CD14-positive monocyte (primary cell): ENCODE data around the gene TNS2. TPM values are rescaled to one million over a fixed set of nuclear protein-coding genes. Genes with fewer than 3 reads are reported as not detected.

Source experiments
- DNase-seq, 3 donors: peaks; one replicate each; pipeline ENCODE4 v3.0.0-alpha.2; 2011 to 2022
- H2AFZ ChIP-seq: 2 replicates; pipeline ENCODE4 v1.6.0; 2012; ENCODE audit warnings: mild to moderate bottlenecking, low read depth, low read length, inconsistent platforms; ENCODE audit not compliant: insufficient read depth, poor library complexity, severe bottlenecking
- H3K27ac ChIP-seq, 2 donors: 1 replicate in 1 of 2; 2 replicates in 1 of 2; pipeline ENCODE4 v1.5.1; 2012 to 2013; ENCODE audit warnings: low read length in 2 of 2, control low read depth in 1 of 2, inconsistent platforms in 1 of 2, low read depth in 1 of 2, mild to moderate bottlenecking in 1 of 2
- H3K27me3 ChIP-seq, 2 donors: one replicate each; pipeline versions ENCODE4 v1.6.0 to v1.6.1; 2011 to 2013; ENCODE audit warnings: low read length in 2 of 2; ENCODE audit not compliant: control insufficient read depth in 2 of 2, insufficient read depth in 2 of 2
- H3K36me3 ChIP-seq, 2 donors: replicated peaks in 1 of 2; 1 replicate in 1 of 2; 2 replicates in 1 of 2; pipeline versions ENCODE4 v1.5.1 to v1.6.1; 2012 to 2013; ENCODE audit warnings: low read length in 2 of 2, control low read depth in 1 of 2, inconsistent platforms in 1 of 2, mild to moderate bottlenecking in 1 of 2; ENCODE audit not compliant: insufficient read depth in 2 of 2, control insufficient read depth in 1 of 2
- H3K4me1 ChIP-seq, 2 donors: 1 replicate in 1 of 2; 2 replicates in 1 of 2; pipeline versions ENCODE4 v1.5.1 to v1.6.1; 2012 to 2013; ENCODE audit warnings: low read length in 2 of 2, control low read depth in 1 of 2, inconsistent platforms in 1 of 2, mild to moderate bottlenecking in 1 of 2, moderate library complexity in 1 of 2; ENCODE audit not compliant: insufficient read depth in 2 of 2, control insufficient read depth in 1 of 2
- H3K4me2 ChIP-seq: replicated peaks from 2 replicates; pipeline ENCODE3; 2012; ENCODE audit warnings: low read length, moderate library complexity, mild to moderate bottlenecking; ENCODE audit not compliant: poor library complexity, severe bottlenecking; ENCODE audit errors: extremely low read depth
- H3K4me3 ChIP-seq, 3 experiments: fragments of 200-600 bp in 1 of 3; sonication (generic) in 1 of 3; replicated peaks in 1 of 3; 1 replicate in 2 of 3; 2 replicates in 1 of 3; pipeline ENCODE4 v1.5.1; 2011 to 2013; ENCODE audit warnings: low read length in 3 of 3, mild to moderate bottlenecking in 3 of 3, control low read depth in 2 of 3, low read depth in 2 of 3, inconsistent platforms in 1 of 3, moderate library complexity in 1 of 3
- H3K79me2 ChIP-seq: 2 replicates; pipeline ENCODE4 v1.6.0; 2012; ENCODE audit warnings: mild to moderate bottlenecking, control low read depth, inconsistent platforms, low read length, moderate library complexity; ENCODE audit not compliant: insufficient read depth
- H3K9ac ChIP-seq: 2 replicates; pipeline ENCODE4 v1.6.0; 2017; ENCODE audit warnings: low read length, mild to moderate bottlenecking; ENCODE audit not compliant: insufficient read depth, poor library complexity, severe bottlenecking
- H3K9me3 ChIP-seq, 2 donors: replicated peaks in 1 of 2; 1 replicate in 1 of 2; 2 replicates in 1 of 2; pipeline versions ENCODE4 v1.5.1 to v1.6.1; 2012 to 2013; ENCODE audit warnings: low read length in 2 of 2, control low read depth in 1 of 2; ENCODE audit not compliant: control insufficient read depth in 1 of 2, insufficient read depth in 1 of 2
- H4K20me1 ChIP-seq: 2 replicates; pipeline ENCODE4 v1.6.0; 2012; ENCODE audit warnings: mild to moderate bottlenecking, low read length, control low read depth, moderate library complexity; ENCODE audit not compliant: insufficient read depth
- H3K27ac Mint-ChIP-seq, 7 donors: one replicate each; pipeline ENCODE4 v1.8.0; 2020; ENCODE audit warnings: mild to moderate bottlenecking in 7 of 7, mixed read lengths in 7 of 7, moderate library complexity in 6 of 7, inconsistent platforms in 2 of 7
- H3K27me3 Mint-ChIP-seq, 3 donors: one replicate each; pipeline ENCODE4 v1.8.0; 2021 to 2022; ENCODE audit warnings: low read depth in 3 of 3, mild to moderate bottlenecking in 3 of 3, mixed read lengths in 3 of 3, moderate library complexity in 3 of 3, inconsistent platforms in 1 of 3
- H3K36me3 Mint-ChIP-seq, 2 donors: one replicate each; pipeline ENCODE4 v1.8.0; 2020; ENCODE audit warnings: mixed read lengths in 2 of 2, inconsistent platforms in 1 of 2, mild to moderate bottlenecking in 1 of 2
- H3K4me1 Mint-ChIP-seq: one replicate; pipeline ENCODE4 v1.8.0; 2020; ENCODE audit warnings: mild to moderate bottlenecking, mixed read lengths
- H3K4me3 Mint-ChIP-seq, 2 donors: one replicate each; pipeline ENCODE4 v1.8.0; 2020; ENCODE audit warnings: mild to moderate bottlenecking in 2 of 2, mixed read lengths in 2 of 2, moderate library complexity in 1 of 2
- H3K9me3 Mint-ChIP-seq, 7 donors: one replicate each; pipeline ENCODE4 v1.8.0; 2020 to 2022; ENCODE audit warnings: mixed read lengths in 7 of 7, mild to moderate bottlenecking in 6 of 7, moderate library complexity in 6 of 7, inconsistent platforms in 2 of 7
- WGBS: methylation state at CpG from one replicate; pipeline ENCODE4 v1.1.5; 2013; ENCODE audit warnings: missing lambda C conversion rate; ENCODE audit not compliant: insufficient coverage; 5-methylcytosine and 5-hydroxymethylcytosine counted together
- intact Hi-C, 2 donors: fragments of 100-400 bp; cut with micrococcal nuclease; formaldehyde crosslinking; loops; one replicate each; pipeline versions ENCODE4 v1.15.0 to v1.15.1; 2023
- polyA plus RNA-seq, 3 donors: library from polyadenylated mRNA; depleted of rRNA in 1 of 3; unstranded in 2 of 3; stranded (reverse) in 1 of 3; fragments of 300-500 nt in 2 of 3; fragments of >200 nt in 1 of 3; fragmentation: Illumina TruSeq in 2 of 3; gene quantifications; 1 replicate in 2 of 3; 2 replicates in 1 of 3; pipeline ENCODE4 v1.2.3, GENCODE V29; 2012 to 2021
- TF ChIP-seq, protein P1 (sequence below): fragments of 200-600 bp; IDR thresholded peaks from one replicate; pipeline ENCODE4 v1.8.0; 2022; ENCODE audit warnings: antibody characterized with exemption, mild to moderate bottlenecking

TNS2 gene
- polyA plus RNA-seq, 3 donors: 0.05 to 0.43 (median 0.36) TPM

DNA sequence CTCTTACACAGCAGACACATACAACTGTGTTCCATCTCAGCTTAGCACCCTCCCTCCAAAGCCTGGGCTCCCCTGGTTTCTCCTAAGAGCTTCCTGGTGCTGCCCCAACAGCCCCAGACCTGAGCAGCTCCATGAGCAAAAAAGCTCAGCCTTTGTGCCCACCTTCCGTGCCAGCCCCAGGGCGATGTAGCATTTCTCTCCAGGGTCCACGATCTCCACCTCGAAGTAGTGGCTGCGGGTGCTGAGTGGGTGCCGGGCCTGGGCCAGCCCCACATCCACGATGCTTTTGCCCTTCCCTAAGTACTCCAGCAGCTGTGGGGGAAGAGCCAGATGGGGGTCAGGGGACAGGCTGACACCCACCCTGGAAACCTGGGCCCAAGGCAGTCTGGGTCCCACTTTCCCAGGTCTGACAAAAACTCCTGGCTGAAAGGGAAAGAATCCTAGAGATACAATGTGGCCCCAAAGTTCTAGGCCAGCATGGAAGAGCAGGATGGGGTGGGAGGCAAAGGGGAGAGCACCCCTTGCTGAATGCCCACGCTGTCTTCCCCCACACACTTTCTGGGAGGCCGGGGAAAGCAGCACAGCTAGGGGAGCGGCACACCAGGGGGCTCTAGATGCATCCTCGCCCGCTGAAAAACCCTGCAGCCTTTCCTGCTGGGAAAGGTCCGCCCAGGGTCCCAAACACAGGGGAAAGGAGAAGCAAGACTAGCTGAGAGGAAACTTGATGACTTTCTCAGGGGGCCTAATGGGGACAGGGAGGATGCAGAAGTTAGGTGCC lies 18.3 kb downstream of the TNS2 start:
- DNase-seq: no peak
- intact Hi-C loops: loop anchor here (5.0 kb wide), 2 partner anchors 34 to 129 kb away; partner anchors contain the start of gene SOAT2 (in 1 of the 2)
- Histone ChIP-seq H3K9ac (no peak overlapping the region), H3K4me3 (no peak overlapping the region), H4K20me1 (peaks cover 41% of the 10 kb centered on the region), H3K27me3 (no peaks in the 10 kb centered on the region), H3K9me3 (no peaks in the 10 kb centered on the region), H3K36me3 (peaks cover 62 to 87% of the 10 kb centered on the region in 2 donors), H3K79me2 (no peaks in the 10 kb centered on the region), H3K27ac (no peak overlapping the region), H3K4me2 (no peak overlapping the region), H2AFZ (no peak overlapping the region), H3K4me1 (peaks cover 20 to 31% of the 10 kb centered on the region in 2 donors)
- Mint-ChIP-seq H3K4me3 (no peak overlapping the region), H3K9me3 (peaks cover 0 to 1% (median 0%) of the 10 kb centered on the region in 7 donors), H3K27me3 (no peaks in the 10 kb centered on the region), H3K4me1 (peaks cover 38% of the 10 kb centered on the region), H3K27ac (peak overlapping the region in 4 of 7 donors; percentile 5 to 79 (median 70)), H3K36me3 (peaks cover 89 to 96% of the 10 kb centered on the region in 2 donors)
- WGBS: 83% methylated on average over 13 of the region's 13 CpGs
- TF ChIP-seq, protein P1, sequence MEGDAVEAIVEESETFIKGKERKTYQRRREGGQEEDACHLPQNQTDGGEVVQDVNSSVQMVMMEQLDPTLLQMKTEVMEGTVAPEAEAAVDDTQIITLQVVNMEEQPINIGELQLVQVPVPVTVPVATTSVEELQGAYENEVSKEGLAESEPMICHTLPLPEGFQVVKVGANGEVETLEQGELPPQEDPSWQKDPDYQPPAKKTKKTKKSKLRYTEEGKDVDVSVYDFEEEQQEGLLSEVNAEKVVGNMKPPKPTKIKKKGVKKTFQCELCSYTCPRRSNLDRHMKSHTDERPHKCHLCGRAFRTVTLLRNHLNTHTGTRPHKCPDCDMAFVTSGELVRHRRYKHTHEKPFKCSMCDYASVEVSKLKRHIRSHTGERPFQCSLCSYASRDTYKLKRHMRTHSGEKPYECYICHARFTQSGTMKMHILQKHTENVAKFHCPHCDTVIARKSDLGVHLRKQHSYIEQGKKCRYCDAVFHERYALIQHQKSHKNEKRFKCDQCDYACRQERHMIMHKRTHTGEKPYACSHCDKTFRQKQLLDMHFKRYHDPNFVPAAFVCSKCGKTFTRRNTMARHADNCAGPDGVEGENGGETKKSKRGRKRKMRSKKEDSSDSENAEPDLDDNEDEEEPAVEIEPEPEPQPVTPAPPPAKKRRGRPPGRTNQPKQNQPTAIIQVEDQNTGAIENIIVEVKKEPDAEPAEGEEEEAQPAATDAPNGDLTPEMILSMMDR: no peak

DNA sequence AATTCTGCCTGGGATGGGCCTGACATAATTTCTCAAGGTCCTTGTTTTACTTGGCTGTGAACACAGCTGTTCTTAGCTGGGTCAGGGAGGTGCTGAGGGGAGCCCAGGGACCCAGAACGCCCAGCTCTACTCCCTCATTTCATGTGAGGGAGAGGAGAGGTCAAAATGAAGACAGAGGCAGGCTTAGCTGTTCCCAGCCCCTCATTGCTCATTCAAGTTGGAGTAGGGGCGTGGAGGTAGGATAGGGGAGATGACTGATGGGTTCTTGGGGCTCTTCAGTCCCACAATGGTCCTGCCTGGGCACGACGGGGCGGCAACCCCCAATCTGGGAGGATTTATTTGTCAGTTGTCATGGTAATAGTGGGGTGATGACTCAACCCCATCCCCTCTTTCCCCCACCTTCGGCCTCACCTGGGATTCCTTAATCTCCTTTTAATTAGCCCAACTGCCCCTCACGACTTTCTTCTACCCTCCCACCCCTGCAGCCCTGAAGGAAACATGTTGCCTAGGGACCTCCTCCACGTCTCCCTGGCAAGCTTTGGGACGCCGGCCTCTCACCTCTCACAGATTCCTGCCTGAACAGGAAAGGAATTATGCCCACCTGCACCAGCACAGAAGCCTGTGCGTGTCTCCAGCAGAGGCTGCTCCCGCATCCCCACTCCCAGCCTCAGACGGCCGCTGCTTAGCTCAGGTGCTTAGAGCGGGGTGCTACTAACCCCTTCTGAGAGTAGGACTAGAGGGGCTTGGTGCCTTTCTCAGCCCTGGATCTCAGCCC lies 19.1 kb downstream of the TNS2 start:
- peaks cover 58 to 84% of the 10 kb centered on the region in 2 donors for H3K36me3 ChIP-seq
- 100% methylated on average over 6 of the region's 15 CpGs for WGBS
- H3K27ac ChIP-seq: no peak overlapping the region
- H3K4me2 ChIP-seq: no peak overlapping the region
- Mint-ChIP-seq H3K4me3 (no peak overlapping the region), H3K36me3 (peaks cover 86 to 96% of the 10 kb centered on the region in 2 donors), H3K9me3 (no peaks in the 10 kb centered on the region), H3K27me3 (no peaks in the 10 kb centered on the region), H3K4me1 (peaks cover 45% of the 10 kb centered on the region), H3K27ac (peak overlapping the region in 4 of 7 donors; percentile 5 to 79 (median 42))
- H3K27me3 ChIP-seq: no peaks in the 10 kb centered on the region
- H2AFZ ChIP-seq: no peak overlapping the region
- H3K9ac ChIP-seq: no peak overlapping the region
- peaks cover 28 to 39% of the 10 kb centered on the region in 2 donors for H3K4me1 ChIP-seq
- intact Hi-C loops: loop anchor here (5.0 kb wide), 2 partner anchors 33 to 128 kb away; partner anchors contain the start of gene SOAT2 (in 1 of the 2)
- TF ChIP-seq, protein P1: no peak
- no peak overlapping the region for H3K4me3 ChIP-seq
- no peak for DNase-seq
- no peaks in the 10 kb centered on the region for H3K79me2 ChIP-seq
- no peaks in the 10 kb centered on the region for H3K9me3 ChIP-seq
- peaks cover 41% of the 10 kb centered on the region for H4K20me1 ChIP-seq
